ENCODE results near the gene DRICH1. TPM values are rescaled to one million over a fixed set of nuclear protein-coding genes. Genes with fewer than 3 reads are reported as not detected.
"Not testable (repeated sequence)": the region's sequence is repeated elsewhere in the genome, so short reads cannot be mapped to it uniquely, and the experiment has no call there.

The DRICH1 gene
- total RNA-seq, 6 experiments from 2014 or later = 0.27 to 0.47 TPM; not detected in 4

DNA sequence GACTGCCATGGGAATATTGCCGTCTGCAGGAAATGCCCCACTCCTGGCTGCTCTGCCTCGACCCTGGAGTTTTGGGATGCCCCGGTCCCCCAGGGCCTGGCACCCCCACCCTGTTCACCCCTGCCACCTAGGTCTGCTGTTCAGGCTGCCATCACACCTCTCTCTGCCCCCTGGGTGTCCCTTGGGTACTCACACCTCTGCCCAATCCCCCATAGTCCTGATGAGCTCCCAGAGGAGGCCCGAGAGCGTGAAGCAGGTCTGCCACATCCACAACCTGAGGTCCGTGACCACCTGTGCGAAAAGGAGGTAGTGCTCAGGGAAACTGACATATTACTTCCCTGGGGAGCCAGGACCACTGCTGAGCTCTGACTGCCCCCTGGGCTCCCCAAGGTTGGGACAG lies 20.2 kb upstream of the DRICH1 start:
- WGBS (ENCODE audit: insufficient coverage, low coverage, low lambda C conversion rate, missing lambda C conversion rate) = 96% methylated on average over 5 of the region's 7 CpGs

DNA sequence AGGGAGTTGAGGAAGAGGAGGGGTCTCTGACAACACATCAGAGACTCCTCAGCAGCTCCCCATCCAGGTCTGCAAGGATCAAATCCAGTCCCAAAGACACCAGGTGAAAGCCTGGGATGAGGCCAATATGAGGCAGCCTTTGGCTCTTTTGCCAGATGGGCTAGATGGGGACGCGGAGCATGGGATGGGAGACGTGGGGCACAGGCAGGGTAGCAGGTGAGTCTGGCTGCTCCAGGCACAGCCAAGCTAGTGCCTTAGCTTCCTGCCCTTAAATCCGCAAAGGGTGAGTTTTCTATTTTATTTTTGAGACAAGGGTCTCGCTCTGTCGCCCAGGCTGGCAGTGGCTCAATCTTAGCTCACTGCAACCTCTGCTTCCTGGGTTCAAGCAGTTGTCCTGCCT lies 19.6 kb upstream of the DRICH1 start:
- Histone ChIP-seq H3K4me1 (no peaks in the 10 kb centered on the region), H3K4me3 (no peak overlapping the region), H3K9me3 (no peaks in the 10 kb centered on the region), H3K27ac (no peak overlapping the region), H3K36me3 (no peaks in the 10 kb centered on the region), H3K27me3 (no peaks in the 10 kb centered on the region)
- 82% methylated on average over 4 of the region's 6 CpGs for WGBS (ENCODE audit: insufficient coverage, low coverage, low lambda C conversion rate, missing lambda C conversion rate)
- intact Hi-C loops (cut with DNase I) = no loop called here
- no peak for TF ChIP-seq POLR2A (IDR thresholded peaks at IDR 0.05)
- TF ChIP-seq, protein P1, sequence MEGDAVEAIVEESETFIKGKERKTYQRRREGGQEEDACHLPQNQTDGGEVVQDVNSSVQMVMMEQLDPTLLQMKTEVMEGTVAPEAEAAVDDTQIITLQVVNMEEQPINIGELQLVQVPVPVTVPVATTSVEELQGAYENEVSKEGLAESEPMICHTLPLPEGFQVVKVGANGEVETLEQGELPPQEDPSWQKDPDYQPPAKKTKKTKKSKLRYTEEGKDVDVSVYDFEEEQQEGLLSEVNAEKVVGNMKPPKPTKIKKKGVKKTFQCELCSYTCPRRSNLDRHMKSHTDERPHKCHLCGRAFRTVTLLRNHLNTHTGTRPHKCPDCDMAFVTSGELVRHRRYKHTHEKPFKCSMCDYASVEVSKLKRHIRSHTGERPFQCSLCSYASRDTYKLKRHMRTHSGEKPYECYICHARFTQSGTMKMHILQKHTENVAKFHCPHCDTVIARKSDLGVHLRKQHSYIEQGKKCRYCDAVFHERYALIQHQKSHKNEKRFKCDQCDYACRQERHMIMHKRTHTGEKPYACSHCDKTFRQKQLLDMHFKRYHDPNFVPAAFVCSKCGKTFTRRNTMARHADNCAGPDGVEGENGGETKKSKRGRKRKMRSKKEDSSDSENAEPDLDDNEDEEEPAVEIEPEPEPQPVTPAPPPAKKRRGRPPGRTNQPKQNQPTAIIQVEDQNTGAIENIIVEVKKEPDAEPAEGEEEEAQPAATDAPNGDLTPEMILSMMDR (IDR thresholded peaks at IDR 0.05) = no peak
- peak in 1 of 3 donors; percentile 25 for DNase-seq
- ATAC-seq = no peak

More for the DNA sequence above, 20.2 kb upstream of the DRICH1 start:
- Histone ChIP-seq H3K4me1 (no peaks in the 10 kb centered on the region), H3K4me3 (no peak overlapping the region), H3K9me3 (no peaks in the 10 kb centered on the region), H3K27me3 (no peaks in the 10 kb centered on the region), H3K27ac (no peak overlapping the region), H3K36me3 (no peaks in the 10 kb centered on the region)
- TF ChIP-seq, protein P1 (IDR thresholded peaks at IDR 0.05) = no peak
- TF ChIP-seq POLR2A (IDR thresholded peaks at IDR 0.05) = no peak
- intact Hi-C loops (cut with DNase I) = no loop called here
- ATAC-seq = no peak
- DNase-seq = peak in 1 of 3 donors; percentile 43

DNA sequence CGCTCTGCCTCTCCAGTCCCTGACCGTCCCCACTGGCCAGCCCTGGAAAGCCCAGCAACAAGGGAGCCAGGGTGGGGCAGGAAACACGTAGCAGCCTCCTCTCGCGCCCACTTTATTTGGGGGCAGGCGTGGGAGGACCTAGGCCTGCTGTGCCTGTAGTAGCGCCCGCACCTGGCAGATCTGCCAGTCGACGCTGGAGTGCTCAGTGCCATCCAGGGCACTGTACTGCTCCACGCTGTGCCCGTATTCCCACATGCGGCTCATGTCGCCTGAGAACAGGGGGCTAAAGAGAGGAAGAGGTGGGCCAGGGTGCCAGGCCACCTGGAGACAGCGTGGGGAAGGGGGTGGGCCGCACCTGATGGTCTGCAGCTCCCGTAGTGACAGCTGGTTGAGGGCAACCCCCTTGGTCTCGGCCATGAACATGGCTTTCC lies 17.0 kb upstream of the DRICH1 start:
- no peaks in the 10 kb centered on the region for H3K27me3 ChIP-seq
- WGBS (ENCODE audit: insufficient coverage, low coverage, low lambda C conversion rate, missing lambda C conversion rate) = 95% methylated on average over 4 of the region's 18 CpGs
- no peak overlapping the region for H3K27ac ChIP-seq
- DNase-seq (peak in 1 of 3 donors; percentile 43), ATAC-seq (peak in 1 of 4 donors; percentile 13)
- H3K9me3 ChIP-seq = no peaks in the 10 kb centered on the region
- intact Hi-C loops (cut with DNase I) = no loop called here
- no peaks in the 10 kb centered on the region for H3K36me3 ChIP-seq
- H3K4me3 ChIP-seq = no peak overlapping the region
- no peaks in the 10 kb centered on the region for H3K4me1 ChIP-seq
- TF ChIP-seq POLR2A (IDR thresholded peaks at IDR 0.05) = no peak
- TF ChIP-seq, protein P1 (IDR thresholded peaks at IDR 0.05) = no peak

DNA sequence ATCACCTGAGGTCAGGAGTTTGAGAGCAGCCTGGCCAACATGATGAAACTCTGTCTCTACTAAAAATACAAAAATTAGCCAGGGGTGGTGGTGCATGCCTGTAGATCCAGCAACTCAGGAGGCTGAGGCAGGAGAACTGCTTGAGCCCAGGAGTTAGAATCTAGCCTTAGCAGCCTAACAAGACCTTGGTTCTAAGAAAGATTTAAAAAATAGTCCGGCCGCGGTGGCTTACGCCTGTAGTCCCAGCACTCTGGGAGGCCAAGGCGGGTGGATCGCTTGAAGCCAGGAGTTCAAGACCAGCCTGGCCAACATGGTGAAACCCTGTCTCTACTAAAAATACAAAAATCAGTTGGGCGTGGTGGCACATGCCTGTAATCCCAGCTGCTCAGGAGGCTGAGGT lies 14.4 kb upstream of the DRICH1 start:
- intact Hi-C loops (cut with DNase I); H3K36me3 ChIP-seq; H3K27ac ChIP-seq; H3K4me1 ChIP-seq; H3K27me3 ChIP-seq; ATAC-seq; H3K4me3 ChIP-seq; H3K9me3 ChIP-seq: not testable (repeated sequence)
- DNase-seq = peak in 2 of 3 donors; percentile 8 to 28
- WGBS (ENCODE audit: insufficient coverage, low coverage, low lambda C conversion rate, missing lambda C conversion rate) = 100% methylated on average over 1 of the region's 7 CpGs

DNA sequence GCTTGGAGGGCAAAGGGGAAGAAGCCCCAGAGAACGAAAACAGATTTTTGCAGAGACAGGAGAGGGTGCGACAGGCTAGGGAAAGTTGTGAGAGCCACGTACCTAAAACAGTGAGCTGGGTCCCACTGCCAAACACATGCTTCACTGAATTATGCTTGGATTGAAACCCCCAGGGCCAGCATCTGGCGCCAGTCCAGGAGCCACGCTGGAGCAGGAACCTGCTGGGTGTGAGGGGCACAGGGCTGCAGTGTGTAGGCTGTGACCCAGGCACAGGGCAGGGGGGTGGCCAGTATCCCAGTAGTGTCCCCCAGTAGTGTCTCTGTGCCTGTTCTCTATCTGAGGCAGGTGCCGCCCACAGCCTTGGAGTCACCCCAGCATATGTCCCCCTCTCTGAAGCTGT lies 8.1 kb upstream of the DRICH1 start:
- H3K9me3 ChIP-seq; H3K36me3 ChIP-seq; H3K27me3 ChIP-seq; DNase-seq; intact Hi-C loops (cut with DNase I); H3K4me1 ChIP-seq; H3K4me3 ChIP-seq; H3K27ac ChIP-seq: not testable (repeated sequence)
- 100% methylated on average over 3 of the region's 6 CpGs for WGBS (ENCODE audit: insufficient coverage, low coverage, low lambda C conversion rate, missing lambda C conversion rate)
- ATAC-seq = peak in 1 of 4 donors; percentile 9

DNA sequence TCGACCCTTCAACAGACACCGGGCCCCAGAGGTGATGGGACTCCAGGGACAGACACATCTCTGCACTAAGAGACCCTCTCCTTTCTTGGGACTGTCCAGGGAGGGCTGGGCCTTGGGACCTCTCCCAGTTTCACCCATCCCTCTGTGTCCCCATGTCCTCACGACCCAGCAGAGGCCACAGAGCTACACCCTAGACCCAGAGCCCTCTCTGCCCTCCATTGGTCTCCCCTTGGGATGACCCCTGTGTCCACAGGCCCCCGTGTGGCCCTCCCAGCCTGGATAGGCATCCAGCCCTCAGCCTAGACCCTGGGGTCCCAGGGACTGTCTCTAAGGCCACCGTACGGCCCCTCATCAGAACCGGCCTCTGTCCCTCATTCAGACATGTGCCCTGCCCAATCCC lies 7.5 kb upstream of the DRICH1 start:
- 95% methylated on average over 4 of the region's 7 CpGs for WGBS (ENCODE audit: insufficient coverage, low coverage, low lambda C conversion rate, missing lambda C conversion rate)
- Histone ChIP-seq H3K9me3 (no peaks in the 10 kb centered on the region), H3K4me3 (no peak overlapping the region), H3K27me3 (no peaks in the 10 kb centered on the region), H3K27ac (no peak overlapping the region), H3K36me3 (no peaks in the 10 kb centered on the region), H3K4me1 (no peaks in the 10 kb centered on the region)
- TF ChIP-seq POLR2A (IDR thresholded peaks at IDR 0.05) = no peak
- TF ChIP-seq, protein P1 (IDR thresholded peaks at IDR 0.05) = no peak
- intact Hi-C loops (cut with DNase I) = no loop called here
- ATAC-seq = peak in 1 of 4 donors; percentile 16
- no peak for DNase-seq

Data from right lobe of liver (tissue), 6 donors.